ENCODE measurements around the gene GRIA4.
"Not testable (repeated sequence)": the region's sequence is repeated elsewhere in the genome, so short reads cannot be mapped to it uniquely, and the experiment has no call there.

The GRIA4 gene

DNA sequence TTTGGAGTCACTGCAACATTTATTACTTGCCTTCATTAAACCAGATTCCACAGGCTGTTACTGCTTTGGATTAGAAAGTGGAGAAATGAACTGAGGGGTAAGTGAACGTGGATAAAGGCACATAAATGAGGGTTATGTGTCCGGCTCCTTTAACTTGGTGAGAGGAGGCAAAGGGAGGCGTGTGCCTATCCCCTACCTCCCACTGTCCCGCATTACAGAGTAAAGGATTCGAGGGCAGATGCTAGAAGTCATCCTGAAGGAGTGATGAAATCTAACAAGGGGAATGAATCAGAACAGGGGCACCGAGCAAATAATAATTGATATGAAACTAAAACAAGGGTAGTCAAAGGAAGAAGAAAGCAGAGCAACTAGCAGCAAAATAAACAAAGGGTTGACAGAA, 147.2 kb downstream of the GRIA4 start:
- H3K4me3 ChIP-seq (ENCODE audit: low read depth, low read length) = no peak overlapping the region
- TF ChIP-seq CTCF (IDR thresholded peaks at IDR 0.05; ENCODE audit: low read depth, low read length, missing control alignments) = no peak
- in situ Hi-C loops (cut with HindIII; ENCODE audit: low sequenced_read_pairs) = no loop called here
- DNase-seq (ENCODE audit: low read depth) = no peak

- TF ChIP-seq CTCF (IDR thresholded peaks at IDR 0.05; ENCODE audit: low read depth, low read length, missing control alignments) = no peak
- no peak for DNase-seq (ENCODE audit: low read depth)
These were observed 153.7 kb downstream of the GRIA4 start for GRCh38 chr11:105763594-105763993.

DNA sequence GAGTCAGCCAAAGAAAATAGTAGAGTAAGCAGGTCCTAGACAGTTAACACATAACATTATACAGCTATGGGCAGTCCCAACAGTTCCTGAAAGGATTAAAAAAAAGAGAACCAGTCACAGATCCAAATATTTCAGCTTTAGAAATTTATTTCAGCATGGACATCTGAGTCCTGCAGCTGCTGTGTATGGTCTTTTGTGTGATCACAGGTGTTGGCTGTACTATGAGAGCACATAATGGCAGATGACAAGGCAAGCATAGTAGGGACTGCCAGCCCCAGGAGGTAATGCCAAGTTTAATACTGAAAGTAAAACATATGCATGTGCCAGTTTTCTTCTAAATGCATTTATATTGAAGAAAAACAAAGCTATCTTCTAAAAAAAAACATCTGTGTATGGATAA, 158.1 kb downstream of the GRIA4 start:
- in situ Hi-C loops (cut with HindIII; ENCODE audit: low sequenced_read_pairs) = no loop called here
- no peak for TF ChIP-seq CTCF (IDR thresholded peaks at IDR 0.05; ENCODE audit: low read depth, low read length, missing control alignments)
- no peak for DNase-seq (ENCODE audit: low read depth)
- H3K4me3 ChIP-seq (ENCODE audit: low read depth, low read length) = no peak overlapping the region

More at GRCh38 chr11:105763594-105763993, 153.7 kb downstream of the GRIA4 start:
- no peak overlapping the region for H3K4me3 ChIP-seq (ENCODE audit: low read depth, low read length)
- in situ Hi-C loops (cut with HindIII; ENCODE audit: low sequenced_read_pairs) = no loop called here

- no peak for TF ChIP-seq CTCF (IDR thresholded peaks at IDR 0.05; ENCODE audit: low read depth, low read length, missing control alignments)
- in situ Hi-C loops (cut with HindIII; ENCODE audit: low sequenced_read_pairs) = no loop called here
- no peak for DNase-seq (ENCODE audit: low read depth)
- no peak overlapping the region for H3K4me3 ChIP-seq (ENCODE audit: low read depth, low read length)
These were observed 159.8 kb downstream of the GRIA4 start for GRCh38 chr11:105769627-105770026.

DNA sequence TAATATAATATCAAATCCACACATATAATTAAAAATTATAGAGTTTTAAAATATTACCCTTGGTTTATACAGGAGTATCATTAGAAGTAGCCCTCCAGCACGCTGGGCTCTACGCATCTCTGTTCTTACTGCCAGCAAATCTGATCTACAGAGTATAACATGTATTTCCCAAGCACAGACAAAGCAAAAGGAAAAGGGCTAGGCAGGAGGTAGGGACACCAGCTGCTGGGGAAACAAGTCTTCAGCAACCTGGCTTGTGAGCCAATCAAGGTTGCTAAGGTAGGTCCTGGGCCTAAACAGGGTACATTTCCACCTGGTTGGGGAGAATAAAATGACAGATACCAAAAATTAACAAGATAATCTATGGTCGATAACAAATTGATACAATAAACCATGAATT, 163.6 kb downstream of the GRIA4 start:
- H3K4me3 ChIP-seq (ENCODE audit: low read depth, low read length); in situ Hi-C loops (cut with HindIII; ENCODE audit: low sequenced_read_pairs); DNase-seq (ENCODE audit: low read depth): not testable (repeated sequence)

- in situ Hi-C loops (cut with HindIII; ENCODE audit: low sequenced_read_pairs) = no loop called here
- TF ChIP-seq CTCF (IDR thresholded peaks at IDR 0.05; ENCODE audit: low read depth, low read length, missing control alignments) = no peak
- no peak overlapping the region for H3K4me3 ChIP-seq (ENCODE audit: low read depth, low read length)
- DNase-seq (ENCODE audit: low read depth) = no peak
These were observed 165.0 kb downstream of the GRIA4 start for GRCh38 chr11:105774899-105775298.

DNA sequence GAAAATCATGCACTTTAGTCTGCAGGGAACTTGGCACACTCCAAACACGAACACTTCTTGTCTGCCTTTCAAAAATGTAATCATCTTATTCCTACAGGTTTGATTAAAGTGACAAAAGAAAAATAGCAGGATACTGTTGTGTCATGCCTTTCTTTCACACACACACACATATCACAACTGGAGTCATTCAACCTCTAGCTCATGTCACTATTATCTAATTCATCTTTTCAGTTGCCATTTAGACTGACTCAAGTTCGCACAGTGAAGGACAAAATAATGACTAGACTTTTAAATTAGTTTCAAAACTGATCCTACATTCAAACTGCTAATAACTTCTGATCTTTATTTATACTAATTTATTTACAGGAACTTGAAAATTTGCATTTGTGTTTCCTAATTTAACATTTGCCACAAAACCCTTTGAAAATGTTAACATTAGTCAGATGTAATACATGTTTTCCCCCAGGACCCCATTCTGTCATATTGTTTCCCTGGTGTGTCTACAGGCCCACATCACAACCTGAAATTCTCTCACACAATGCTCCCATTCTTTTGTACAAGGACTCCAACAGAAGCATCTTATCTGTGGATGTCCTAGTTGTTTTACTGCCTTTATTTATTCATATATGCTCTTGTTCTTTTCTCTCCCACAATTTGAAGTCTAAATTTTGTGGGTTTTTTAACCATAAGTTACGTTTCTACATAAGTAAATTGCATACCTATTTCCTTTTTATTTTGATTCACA, 171.1 kb downstream of the GRIA4 start:
- DNase-seq (ENCODE audit: low read depth) = no peak
- in situ Hi-C loops (cut with HindIII; ENCODE audit: low sequenced_read_pairs) = no loop called here
- TF ChIP-seq CTCF (IDR thresholded peaks at IDR 0.05; ENCODE audit: low read depth, low read length, missing control alignments) = no peak
- H3K4me3 ChIP-seq (ENCODE audit: low read depth, low read length) = no peak overlapping the region
